Mesodermal cell (in vitro differentiated cells): ENCODE data around the gene PDCD1.

Source experiments
- H3K27ac ChIP-seq: 2 replicates; pipeline ENCODE4 v1.7.0; 2013; ENCODE audit warnings: mild to moderate bottlenecking, low read depth, low read length, moderate library complexity; ENCODE audit not compliant: severe bottlenecking
- H3K36me3 ChIP-seq: 2 replicates; pipeline ENCODE4 v1.7.1; 2013; ENCODE audit warnings: mild to moderate bottlenecking, low read length, moderate library complexity; ENCODE audit not compliant: control insufficient read depth, insufficient read depth
- H3K4me1 ChIP-seq: one replicate; pipeline ENCODE4 v1.7.1; 2013; ENCODE audit warnings: mild to moderate bottlenecking, low read length; ENCODE audit not compliant: insufficient read depth, control insufficient read depth, poor library complexity, severe bottlenecking
- H3K4me3 ChIP-seq: 2 replicates; pipeline ENCODE4 v1.7.0; 2013; ENCODE audit warnings: low read length, control low read depth, mild to moderate bottlenecking; ENCODE audit not compliant: insufficient read depth, poor library complexity, severe bottlenecking; ENCODE audit errors: extremely low read depth
- H3K9me3 ChIP-seq: 2 replicates; pipeline ENCODE4 v1.7.1; 2013; ENCODE audit warnings: mild to moderate bottlenecking, low read length, moderate library complexity; ENCODE audit not compliant: control insufficient read depth
- WGBS, 2 experiments: methylation state at CpG; one replicate each; pipeline ENCODE4 v1.1.5; 2013; ENCODE audit warnings: missing lambda C conversion rate in 2 of 2; ENCODE audit not compliant: insufficient coverage in 2 of 2; 5-methylcytosine and 5-hydroxymethylcytosine counted together

PDCD1 gene

DNA sequence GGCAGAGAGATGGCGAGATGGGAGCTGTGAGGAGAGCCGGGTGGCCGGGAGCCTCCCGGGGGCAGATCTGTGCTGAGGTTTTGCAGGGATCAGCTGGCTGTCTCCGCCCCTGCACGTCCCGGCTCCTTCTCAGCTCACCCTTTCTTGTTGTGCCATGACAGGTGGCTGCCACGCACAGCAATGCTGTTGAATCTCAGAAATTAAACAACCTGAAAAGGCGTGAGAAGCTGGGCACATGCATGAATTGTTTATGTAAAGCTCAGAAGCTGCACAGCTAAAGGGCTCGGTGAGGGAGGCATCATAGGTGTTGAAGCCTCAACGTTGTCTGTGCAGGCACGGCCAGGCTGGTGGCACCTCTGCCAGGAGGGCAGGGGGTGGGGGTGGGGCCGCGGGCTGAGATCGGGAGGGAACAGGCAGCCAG, 10.0 kb upstream of the PDCD1 start:
- H3K4me3 ChIP-seq: no peak overlapping the region
- no peaks in the 10 kb centered on the region for H3K4me1 ChIP-seq
- H3K27ac ChIP-seq: no peak overlapping the region
- WGBS, 2 experiments: 78 to 83% methylated on average over 10 to 13 of the region's 15 CpGs
- peaks cover under 1% of the 10 kb centered on the region for H3K9me3 ChIP-seq
- no peaks in the 10 kb centered on the region for H3K36me3 ChIP-seq

DNA sequence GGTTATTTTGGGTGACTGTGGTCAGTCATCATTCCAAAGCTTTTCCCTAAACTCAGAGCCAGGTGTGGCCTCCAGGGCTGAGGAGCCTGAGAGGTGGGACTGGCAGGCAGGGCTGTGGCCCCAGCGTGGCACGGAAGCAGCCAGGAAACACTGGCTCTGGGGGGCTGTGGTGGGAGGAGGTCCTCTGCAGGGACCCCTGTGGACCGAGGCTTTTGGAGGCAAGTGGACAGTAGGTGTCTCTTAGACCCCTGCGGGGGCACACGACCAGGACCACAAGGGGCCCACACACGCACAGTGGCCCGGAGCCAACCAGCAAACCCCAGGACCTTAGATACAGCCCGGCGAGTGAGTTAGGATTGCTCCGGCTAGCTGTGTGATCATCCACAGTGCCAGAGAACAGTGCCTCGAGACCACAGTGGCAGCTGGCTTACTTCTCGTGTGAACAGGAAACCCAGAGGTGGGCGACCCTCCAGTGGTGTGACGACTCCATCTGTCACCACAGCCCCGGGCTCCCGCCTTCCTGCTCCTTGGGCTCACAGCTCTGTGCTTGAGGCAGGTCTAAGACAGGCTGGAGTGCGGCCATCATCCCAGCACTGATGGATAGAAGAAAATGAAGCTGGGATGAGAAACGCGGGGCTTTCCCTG, 9.2 kb upstream of the PDCD1 start:
- Histone ChIP-seq H3K4me1 (no peaks in the 10 kb centered on the region), H3K9me3 (no peaks in the 10 kb centered on the region), H3K36me3 (no peaks in the 10 kb centered on the region), H3K27ac (no peak overlapping the region), H3K4me3 (no peak overlapping the region)
- 83 to 85% methylated on average over 15 to 19 of the region's 19 CpGs for WGBS, 2 experiments

DNA sequence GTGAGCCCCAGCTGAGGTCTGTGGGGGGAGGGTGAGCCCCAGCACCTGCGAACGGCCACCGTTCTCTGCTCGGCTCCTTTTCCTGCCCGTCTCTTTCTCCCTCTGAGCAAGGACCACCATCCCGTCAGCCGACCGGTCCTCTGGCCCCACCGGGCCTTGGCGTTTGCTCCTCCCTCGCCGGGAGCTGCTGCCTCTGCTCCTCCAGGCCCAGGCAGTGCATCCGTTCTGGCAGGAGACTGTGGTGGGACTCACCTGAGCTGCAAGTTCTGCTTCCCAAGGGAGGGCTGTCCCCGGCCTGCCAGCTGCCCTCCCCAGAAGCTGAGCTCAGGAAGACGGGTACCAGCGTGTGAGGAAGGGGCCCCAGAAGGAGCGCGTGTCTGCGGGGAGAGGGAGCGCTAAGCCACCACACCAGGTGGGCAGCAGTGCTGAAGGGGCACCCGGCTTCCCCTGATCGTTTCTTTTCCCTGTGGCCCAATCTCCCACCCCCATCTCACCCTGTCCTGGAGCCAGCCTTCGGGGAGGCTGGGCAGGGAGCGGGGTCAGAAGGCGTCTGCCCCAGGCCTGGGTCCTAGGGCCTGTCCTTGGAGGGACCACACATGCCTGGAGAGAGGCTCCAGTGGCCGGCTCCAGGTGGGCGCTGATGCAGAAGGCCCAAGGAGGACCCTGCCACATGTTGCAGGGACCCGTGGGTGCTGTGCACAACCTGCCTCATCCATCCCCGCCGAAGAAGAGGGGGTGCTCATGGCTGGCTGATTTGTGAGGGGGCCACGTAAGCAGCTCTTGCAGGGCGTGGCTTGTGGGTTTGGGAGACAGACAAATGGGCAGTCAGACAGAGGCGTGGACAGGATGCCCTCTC, 8.3 kb upstream of the PDCD1 start:
- H3K4me1 ChIP-seq: no peaks in the 10 kb centered on the region
- WGBS, 2 experiments: 72% methylated on average over 31 to 33 of the region's 33 CpGs
- no peak overlapping the region for H3K4me3 ChIP-seq
- H3K36me3 ChIP-seq: no peaks in the 10 kb centered on the region
- no peak overlapping the region for H3K27ac ChIP-seq
- H3K9me3 ChIP-seq: no peaks in the 10 kb centered on the region

DNA sequence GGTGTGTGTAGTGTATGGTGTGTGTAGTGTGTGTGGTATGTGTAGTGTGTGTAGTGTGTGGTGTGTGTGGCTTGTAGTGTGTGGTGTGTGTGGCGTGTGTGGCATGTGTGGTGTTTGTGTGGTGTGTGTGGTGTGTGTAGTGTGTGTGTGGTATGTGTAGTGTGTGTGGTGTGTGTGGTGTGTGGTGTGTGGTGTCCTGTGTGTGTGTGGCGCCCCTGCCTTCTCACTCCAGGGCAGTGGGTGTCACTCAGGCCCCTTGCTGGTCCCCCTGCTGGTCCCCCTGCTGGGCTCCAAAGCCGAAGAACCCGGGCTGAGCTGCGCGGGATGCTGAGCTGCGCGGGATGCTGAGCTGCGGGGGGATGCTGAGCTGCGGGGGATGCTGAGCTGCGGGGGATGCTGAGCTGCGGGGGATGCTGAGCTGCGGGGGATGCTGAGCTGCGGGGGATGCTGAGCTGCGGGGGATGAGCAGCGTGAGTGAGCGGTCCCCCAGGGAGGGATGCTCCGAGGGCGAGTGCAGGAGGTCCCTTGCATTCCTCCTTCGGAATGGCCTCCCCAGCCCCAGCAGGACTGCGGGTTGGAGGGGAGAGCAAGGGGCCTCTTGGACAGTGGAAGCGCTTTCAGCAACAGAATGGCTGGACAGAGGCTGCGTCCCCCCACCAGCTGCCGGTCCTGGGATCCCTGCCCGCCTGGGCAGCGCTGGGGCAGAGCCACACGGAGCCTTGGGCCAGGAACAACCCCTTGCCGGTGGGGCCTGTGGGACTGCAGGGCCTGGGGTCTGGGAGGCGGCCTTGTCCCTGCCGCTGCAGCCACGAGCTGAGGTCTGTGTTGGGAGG, 7.5 kb upstream of the PDCD1 start:
- H3K27ac ChIP-seq: no peak overlapping the region
- WGBS, 2 experiments: 25 to 30% methylated on average over 18 to 19 of the region's 31 CpGs

DNA sequence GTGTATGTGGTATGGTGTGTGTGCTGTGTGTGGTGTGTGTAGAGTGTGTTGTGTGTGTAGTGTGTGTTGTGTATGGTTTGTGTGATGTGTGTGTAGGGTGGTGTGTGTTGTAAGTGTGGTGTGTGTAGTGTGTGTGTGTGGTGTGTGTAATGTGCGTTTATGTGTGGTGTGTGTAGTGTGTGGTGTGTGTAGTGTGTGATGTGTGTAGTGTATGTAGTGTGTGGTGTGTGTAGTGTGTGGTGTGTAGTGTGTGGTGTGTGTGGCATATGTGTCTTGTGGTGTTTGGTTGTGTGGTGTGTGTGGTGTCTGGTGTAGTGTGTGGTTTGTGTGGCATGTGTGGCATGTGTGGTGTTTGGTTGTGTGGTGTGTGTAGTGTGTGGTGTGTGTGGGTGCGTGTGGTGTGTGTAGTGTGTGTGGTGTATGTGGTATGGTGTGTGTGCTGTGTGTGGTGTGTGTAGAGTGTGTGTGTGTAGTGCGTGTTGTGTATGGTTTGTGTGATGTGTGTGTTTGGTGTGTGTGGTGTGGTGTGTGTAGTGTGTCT, 6.8 kb upstream of the PDCD1 start:
- WGBS, 2 experiments: 57 to 89% methylated on average over 3 of the region's 3 CpGs
- no peak overlapping the region for H3K4me3 ChIP-seq
- no peaks in the 10 kb centered on the region for H3K4me1 ChIP-seq
- H3K9me3 ChIP-seq: no peaks in the 10 kb centered on the region
- H3K36me3 ChIP-seq: no peaks in the 10 kb centered on the region
- H3K27ac ChIP-seq: no peak overlapping the region

More for the DNA sequence above, 7.5 kb upstream of the PDCD1 start:
- Histone ChIP-seq H3K36me3 (no peaks in the 10 kb centered on the region), H3K9me3 (no peaks in the 10 kb centered on the region), H3K4me1 (no peaks in the 10 kb centered on the region), H3K4me3 (no peak overlapping the region)

DNA sequence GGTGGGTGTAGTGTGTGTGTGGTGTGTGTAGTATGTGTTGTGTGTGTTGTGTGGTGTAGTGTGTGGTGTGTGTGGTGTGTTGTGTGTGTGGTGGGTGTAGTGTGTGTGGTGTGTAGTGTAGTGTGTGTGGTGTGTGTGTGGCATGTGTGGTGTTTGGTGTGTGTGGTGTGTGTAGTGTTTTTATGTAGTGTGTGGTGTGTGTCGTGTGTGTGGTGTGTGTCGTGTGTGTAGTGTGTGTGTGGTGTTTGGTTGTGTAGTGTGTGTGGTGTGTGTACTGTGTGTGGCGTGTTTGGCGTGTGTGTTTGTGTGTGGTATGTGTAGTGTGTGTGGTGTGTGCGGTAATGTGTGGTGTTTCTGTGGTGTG, 6.1 kb upstream of the PDCD1 start:
- 93 to 94% methylated on average over 4 to 5 of the region's 5 CpGs for WGBS, 2 experiments
- no peak overlapping the region for H3K27ac ChIP-seq
- no peaks in the 10 kb centered on the region for H3K36me3 ChIP-seq
- no peak overlapping the region for H3K4me3 ChIP-seq
- no peaks in the 10 kb centered on the region for H3K9me3 ChIP-seq
- no peaks in the 10 kb centered on the region for H3K4me1 ChIP-seq

DNA sequence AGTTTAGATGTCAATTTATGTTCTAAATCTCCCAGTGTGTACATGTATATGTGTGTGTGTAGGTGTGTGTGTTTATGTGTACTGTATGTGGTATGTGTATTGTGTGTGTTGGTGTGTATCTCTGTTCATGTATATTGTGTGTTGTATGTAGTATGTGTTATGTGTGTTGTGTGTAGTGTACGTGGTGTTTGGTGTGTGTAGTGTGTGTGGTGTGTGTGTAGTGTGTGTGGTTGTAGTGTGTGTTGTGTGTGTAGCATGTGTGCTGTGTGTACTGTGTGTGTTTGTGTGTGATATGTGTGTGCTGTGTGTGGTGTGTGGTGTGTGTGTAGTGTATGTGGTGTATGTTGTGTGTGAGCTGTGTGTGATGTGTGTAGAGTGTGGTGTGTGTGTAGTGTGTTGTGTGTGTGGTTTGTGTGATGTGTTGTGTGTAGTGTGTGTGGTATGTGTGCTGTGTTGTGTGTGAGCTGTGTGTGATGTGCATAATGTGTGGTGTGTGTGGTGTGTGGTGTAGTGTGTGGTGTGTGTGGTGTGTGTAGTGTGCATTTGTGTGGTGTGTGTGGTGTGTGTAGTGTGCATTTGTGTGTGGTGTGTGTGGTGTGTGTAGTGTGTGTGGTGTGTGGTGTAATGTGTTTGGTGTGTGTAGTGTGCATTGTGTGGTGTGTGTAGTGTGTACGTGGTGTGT, 5.6 kb upstream of the PDCD1 start:
- 59 to 100% methylated on average over 2 of the region's 2 CpGs for whole genome bisulfite sequencing, 2 experiments
- Histone ChIP-seq H3K27ac (no peak overlapping the region), H3K36me3 (no peaks in the 10 kb centered on the region), H3K4me1 (no peaks in the 10 kb centered on the region), H3K9me3 (no peaks in the 10 kb centered on the region), H3K4me3 (no peak overlapping the region)

DNA sequence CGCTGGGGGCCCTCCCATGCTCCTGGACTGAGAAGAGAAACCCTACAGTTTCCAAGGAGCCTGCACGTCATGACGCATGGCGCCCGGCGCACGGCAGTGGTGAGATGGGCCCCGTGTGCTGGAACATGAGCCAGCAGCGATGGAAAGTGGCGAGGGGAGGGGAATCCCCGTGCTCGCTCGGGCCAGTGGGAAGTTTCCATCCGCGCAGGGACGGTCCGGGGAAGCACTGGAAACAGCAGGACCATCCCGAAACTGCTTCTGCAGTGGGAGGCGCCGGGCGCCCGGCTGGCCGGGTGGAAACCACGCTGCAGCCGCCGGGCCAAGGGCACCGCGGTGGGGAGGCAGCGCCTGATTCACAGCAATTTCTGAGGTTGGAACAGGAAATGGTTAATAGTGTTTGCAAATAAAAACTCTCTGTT, 4.9 kb upstream of the PDCD1 start:
- H3K9me3 ChIP-seq: no peaks in the 10 kb centered on the region
- H3K36me3 ChIP-seq: no peaks in the 10 kb centered on the region
- H3K27ac ChIP-seq: no peak overlapping the region
- H3K4me1 ChIP-seq: no peaks in the 10 kb centered on the region
- no peak overlapping the region for H3K4me3 ChIP-seq
- WGBS, 2 experiments: 77 to 88% methylated on average over 23 to 29 of the region's 29 CpGs

DNA sequence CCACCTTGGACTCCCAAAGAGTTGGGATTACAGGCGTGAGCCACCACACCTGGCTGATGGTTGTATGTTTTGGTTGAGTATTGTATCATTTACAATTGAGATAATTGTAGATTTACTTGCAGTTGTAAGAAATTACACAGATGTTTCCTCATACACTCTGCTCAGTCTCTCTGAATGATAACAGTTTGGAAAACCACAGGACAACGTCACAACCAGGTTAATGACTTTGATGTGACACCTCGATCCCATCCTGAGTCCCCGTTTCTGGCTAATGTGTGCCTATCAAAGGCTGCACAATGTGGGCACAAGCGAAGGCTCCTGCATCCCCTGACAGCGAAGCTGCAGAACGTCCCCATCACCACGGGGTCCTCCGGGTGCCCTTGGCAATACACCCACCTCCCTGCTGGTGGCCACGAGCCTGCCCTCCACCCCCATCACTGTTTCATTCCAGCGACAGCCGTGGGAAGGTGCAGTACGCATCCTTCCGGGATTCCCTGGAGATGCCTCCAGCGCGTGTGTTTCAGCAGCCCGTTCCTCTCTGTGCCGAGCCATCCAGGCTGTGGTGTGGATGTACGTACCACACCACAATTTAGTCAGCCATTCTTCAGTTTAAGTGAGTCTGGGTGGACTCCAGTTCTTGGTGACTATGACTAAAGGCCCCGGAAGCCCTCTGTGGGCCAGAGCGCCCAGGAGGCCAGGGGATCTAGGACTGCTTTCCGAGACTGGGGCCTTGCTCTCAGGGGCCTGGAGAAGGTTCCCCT, 4.3 kb upstream of the PDCD1 start:
- Histone ChIP-seq H3K4me3 (no peak overlapping the region), H3K4me1 (no peaks in the 10 kb centered on the region), H3K9me3 (no peaks in the 10 kb centered on the region), H3K36me3 (no peaks in the 10 kb centered on the region), H3K27ac (no peak overlapping the region)
- WGBS, 2 experiments: 90 to 95% methylated on average over 18 to 21 of the region's 22 CpGs
